Central memory CD8-positive, alpha-beta T cell (primary cell): ENCODE measurements around the gene HVCN1.

ENCODE experiments used
- ATAC-seq: fragments of 150-1000 bp; cut with Tn5 transposase; replicated peaks from 2 replicates; pipeline ENCODE4 v1.10.0; 2022; ENCODE audit warnings: mild to moderate bottlenecking, moderate FRiP score, moderate number of reproducible peaks; ENCODE audit not compliant: poor library complexity, severe bottlenecking; ENCODE audit errors: extremely low read depth
- DNase-seq, 2 donors: peaks; one replicate each; pipeline ENCODE4 v3.0.0; 2021; ENCODE audit warnings: low spot score in 2 of 2
- H3K27ac Mint-ChIP-seq: one replicate; pipeline ENCODE4 v1.8.0; 2022; ENCODE audit warnings: low read depth, mild to moderate bottlenecking, moderate library complexity, mixed read lengths
- H3K27me3 Mint-ChIP-seq: one replicate; pipeline ENCODE4 v1.8.0; 2022; ENCODE audit warnings: mixed read lengths
- H3K36me3 Mint-ChIP-seq: one replicate; pipeline ENCODE4 v1.8.0; 2022; ENCODE audit warnings: mild to moderate bottlenecking, moderate library complexity, mixed read lengths; ENCODE audit not compliant: insufficient read depth
- H3K4me1 Mint-ChIP-seq: one replicate; pipeline ENCODE4 v1.8.0; 2022; ENCODE audit warnings: mixed read lengths
- H3K4me3 Mint-ChIP-seq: one replicate; pipeline ENCODE4 v1.8.0; 2022; ENCODE audit warnings: mild to moderate bottlenecking, moderate library complexity, mixed read lengths
- H3K9me3 Mint-ChIP-seq: one replicate; pipeline ENCODE4 v1.8.0; 2022; ENCODE audit warnings: mixed read lengths

Gene HVCN1

GRCh38 chr12:110721570-110721969 is 32.7 kb upstream of the HVCN1 start:
- peaks cover 11% of the 10 kb centered on the region for H3K4me1 Mint-ChIP-seq
- peaks cover 88% of the 10 kb centered on the region for H3K36me3 Mint-ChIP-seq
- no peaks in the 10 kb centered on the region for H3K9me3 Mint-ChIP-seq
- ATAC-seq, result no peak
- H3K27ac Mint-ChIP-seq, result no peak overlapping the region
- DNase-seq, result no peak
- no peaks in the 10 kb centered on the region for H3K27me3 Mint-ChIP-seq
- no peak overlapping the region for H3K4me3 Mint-ChIP-seq

- H3K4me1 Mint-ChIP-seq, result peaks cover 6% of the 10 kb centered on the region
These were observed 31.6 kb upstream of the HVCN1 start for GRCh38 chr12:110720516-110720915.

GRCh38 chr12:110718222-110718908 is 29.4 kb upstream of the HVCN1 start:
- Mint-ChIP-seq H3K4me3 (no peak overlapping the region), H3K36me3 (peaks cover 57% of the 10 kb centered on the region), H3K4me1 (no peaks in the 10 kb centered on the region), H3K27ac (no peak overlapping the region), H3K9me3 (no peaks in the 10 kb centered on the region), H3K27me3 (no peaks in the 10 kb centered on the region)
- ATAC-seq (no peak), DNase-seq (no peak)

More at GRCh38 chr12:110720516-110720915, 31.6 kb upstream of the HVCN1 start:
- DNase-seq, result no peak
- Mint-ChIP-seq H3K27me3 (no peaks in the 10 kb centered on the region), H3K36me3 (peaks cover 78% of the 10 kb centered on the region), H3K4me3 (no peak overlapping the region), H3K9me3 (no peaks in the 10 kb centered on the region), H3K27ac (no peak overlapping the region)
- no peak for ATAC-seq

GRCh38 chr12:110717037-110717436 is 28.1 kb upstream of the HVCN1 start:
- Mint-ChIP-seq H3K4me3 (no peak overlapping the region), H3K27me3 (no peaks in the 10 kb centered on the region), H3K9me3 (no peaks in the 10 kb centered on the region), H3K36me3 (peaks cover 46% of the 10 kb centered on the region), H3K27ac (no peak overlapping the region), H3K4me1 (no peaks in the 10 kb centered on the region)
- ATAC-seq, result no peak
- DNase-seq, result no peak

- Mint-ChIP-seq H3K36me3 (no peaks in the 10 kb centered on the region), H3K27me3 (no peaks in the 10 kb centered on the region), H3K27ac (no peak overlapping the region), H3K4me1 (no peaks in the 10 kb centered on the region), H3K4me3 (no peak overlapping the region), H3K9me3 (no peaks in the 10 kb centered on the region)
- ATAC-seq (no peak), DNase-seq (no peak)
These were observed 20.0 kb upstream of the HVCN1 start for GRCh38 chr12:110708917-110709316.

- Mint-ChIP-seq H3K27me3 (no peaks in the 10 kb centered on the region), H3K4me3 (no peak overlapping the region), H3K36me3 (no peaks in the 10 kb centered on the region), H3K27ac (no peak overlapping the region), H3K4me1 (no peaks in the 10 kb centered on the region), H3K9me3 (no peaks in the 10 kb centered on the region)
- ATAC-seq (no peak), DNase-seq (no peak)
These were observed 16.4 kb upstream of the HVCN1 start for GRCh38 chr12:110705309-110705708.

- no peak overlapping the region for H3K27ac Mint-ChIP-seq
- H3K27me3 Mint-ChIP-seq, result no peaks in the 10 kb centered on the region
- no peaks in the 10 kb centered on the region for H3K4me1 Mint-ChIP-seq
- DNase-seq (no peak), ATAC-seq (no peak)
- H3K9me3 Mint-ChIP-seq, result no peaks in the 10 kb centered on the region
- no peak overlapping the region for H3K4me3 Mint-ChIP-seq
- no peaks in the 10 kb centered on the region for H3K36me3 Mint-ChIP-seq
These were observed 15.8 kb upstream of the HVCN1 start for GRCh38 chr12:110704750-110705149.

- no peak overlapping the region for H3K4me3 Mint-ChIP-seq
- no peaks in the 10 kb centered on the region for H3K9me3 Mint-ChIP-seq
These were observed 15.3 kb upstream of the HVCN1 start for GRCh38 chr12:110704231-110704630.

GRCh38 chr12:110702081-110702480 is 13.2 kb upstream of the HVCN1 start:
- Mint-ChIP-seq H3K4me3 (no peak overlapping the region), H3K27ac (no peak overlapping the region), H3K4me1 (peaks cover 9% of the 10 kb centered on the region), H3K36me3 (no peaks in the 10 kb centered on the region), H3K27me3 (no peaks in the 10 kb centered on the region), H3K9me3 (no peaks in the 10 kb centered on the region)
- no peak for ATAC-seq
- no peak for DNase-seq

More at GRCh38 chr12:110704231-110704630, 15.3 kb upstream of the HVCN1 start:
- no peaks in the 10 kb centered on the region for H3K27me3 Mint-ChIP-seq
- H3K4me1 Mint-ChIP-seq, result no peaks in the 10 kb centered on the region
- DNase-seq (no peak), ATAC-seq (no peak)
- no peaks in the 10 kb centered on the region for H3K36me3 Mint-ChIP-seq
- no peak overlapping the region for H3K27ac Mint-ChIP-seq

- Mint-ChIP-seq H3K4me3 (no peak overlapping the region), H3K9me3 (no peaks in the 10 kb centered on the region), H3K27me3 (no peaks in the 10 kb centered on the region), H3K4me1 (peaks cover 16% of the 10 kb centered on the region), H3K27ac (no peak overlapping the region), H3K36me3 (no peaks in the 10 kb centered on the region)
- DNase-seq, result no peak
- no peak for ATAC-seq
These were observed 10.9 kb upstream of the HVCN1 start for GRCh38 chr12:110699591-110700445.

GRCh38 chr12:110698171-110698902 is 9.4 kb upstream of the HVCN1 start:
- DNase-seq (peak; percentile 61 to 73), ATAC-seq (peak; percentile 99)
- Mint-ChIP-seq H3K4me1 (peaks cover 16% of the 10 kb centered on the region), H3K27ac (no peak overlapping the region), H3K36me3 (no peaks in the 10 kb centered on the region), H3K27me3 (no peaks in the 10 kb centered on the region), H3K4me3 (no peak overlapping the region), H3K9me3 (no peaks in the 10 kb centered on the region)

GRCh38 chr12:110697236-110697635 is 8.3 kb upstream of the HVCN1 start:
- ATAC-seq (no peak), DNase-seq (no peak)
- peaks cover 16% of the 10 kb centered on the region for H3K4me1 Mint-ChIP-seq
- H3K27me3 Mint-ChIP-seq, result no peaks in the 10 kb centered on the region
- H3K36me3 Mint-ChIP-seq, result no peaks in the 10 kb centered on the region
- no peak overlapping the region for H3K4me3 Mint-ChIP-seq
- H3K9me3 Mint-ChIP-seq, result no peaks in the 10 kb centered on the region
- no peak overlapping the region for H3K27ac Mint-ChIP-seq
